Activated CD4-positive, CD25-positive, alpha-beta regulatory T cell (primary cell): ENCODE data around the gene MAP10.

Source experiments
- DNase-seq, 4 experiments: peaks; one replicate each; lab custom pipeline; 2025; lab: John Stamatoyannopoulos, UW

MAP10 gene

GRCh38 chr1:232795497-232796053, 9.6 kb upstream of the MAP10 start:
- no peak for DNase-seq

- no peak for DNase-seq
Measured at GRCh38 chr1:232797856-232798510, 7.2 kb upstream of the MAP10 start.

DNA sequence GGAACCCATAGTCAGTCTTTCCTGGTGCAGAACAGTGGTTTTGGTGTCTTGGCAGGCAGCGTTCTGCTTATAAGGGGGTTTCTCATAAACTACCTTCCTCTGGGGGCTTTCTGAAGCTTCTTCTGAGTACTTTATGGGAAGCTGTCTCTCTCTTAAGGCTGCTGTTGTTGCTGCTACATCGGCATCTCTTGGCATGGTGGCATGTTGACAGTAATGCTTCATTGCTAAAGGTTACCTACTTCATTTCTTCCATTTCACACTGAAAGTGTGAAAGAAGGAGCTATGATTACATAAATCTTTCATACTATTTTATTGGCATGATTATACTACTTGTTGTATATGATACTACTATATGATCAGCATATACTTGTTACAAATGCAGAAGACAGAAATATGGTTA, 6.3 kb upstream of the MAP10 start:
- DNase-seq, result no peak

- DNase-seq, result no peak
Measured at GRCh38 chr1:232806186-232806510, 932 bp downstream of the MAP10 start.

DNA sequence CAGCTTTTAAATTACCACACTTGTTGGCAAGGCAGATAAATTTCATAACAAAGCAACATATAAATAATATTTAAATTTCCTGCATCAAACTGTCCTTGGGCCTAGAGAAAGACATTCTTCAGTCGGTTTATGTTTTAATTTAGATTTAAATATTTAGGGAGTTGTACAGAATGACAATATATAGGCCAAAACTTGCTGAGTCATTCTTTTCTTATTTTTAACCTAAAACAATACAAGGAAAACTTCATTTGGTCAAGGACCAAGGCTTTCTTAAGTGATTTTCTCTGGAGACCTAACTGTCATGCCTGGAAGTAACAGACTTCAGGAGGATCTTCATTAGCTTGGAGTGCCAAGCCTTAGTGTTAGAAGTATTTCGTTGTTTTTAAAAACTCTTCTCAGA, 5.6 kb downstream of the MAP10 start:
- DNase-seq, result no peak

DNA sequence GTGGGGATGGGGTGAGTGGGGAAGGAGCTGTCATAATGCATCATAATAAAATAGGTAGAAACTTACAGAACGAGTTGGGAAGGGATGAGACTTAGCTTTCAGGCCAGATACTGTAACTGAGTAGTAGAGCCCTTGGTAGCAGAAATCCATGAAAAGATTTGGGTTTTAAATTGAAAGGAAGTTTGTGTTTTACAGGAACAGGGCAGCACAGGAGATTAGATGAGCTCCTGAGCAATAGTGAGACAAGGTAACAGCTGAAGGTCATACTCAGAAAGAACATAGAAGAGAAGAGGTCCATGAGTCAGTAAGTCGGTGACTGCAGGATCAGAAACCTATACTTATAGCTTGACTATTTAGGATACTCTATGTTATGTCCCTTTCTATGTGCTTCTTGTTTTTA, 7.3 kb downstream of the MAP10 start:
- DNase-seq, result no peak

DNA sequence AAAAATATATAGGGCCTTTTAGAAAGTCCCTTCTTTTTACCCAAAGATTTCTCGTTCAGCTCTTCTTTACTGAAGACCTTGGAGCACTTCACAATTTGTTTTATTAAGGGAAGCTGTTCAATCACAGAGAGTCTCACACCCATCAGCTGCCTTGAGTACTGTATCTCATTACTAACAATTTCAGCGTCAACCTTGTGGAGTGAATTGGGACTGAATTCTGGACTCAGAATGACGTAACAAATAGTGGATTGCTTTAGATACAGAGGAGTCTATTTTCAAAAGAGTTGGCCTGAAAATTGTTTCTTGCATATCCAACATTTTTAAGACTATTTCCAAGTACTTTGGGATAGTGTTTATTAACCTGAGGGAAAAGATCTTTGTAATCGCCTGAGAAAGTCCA, 7.9 kb downstream of the MAP10 start:
- DNase-seq, result no peak

DNA sequence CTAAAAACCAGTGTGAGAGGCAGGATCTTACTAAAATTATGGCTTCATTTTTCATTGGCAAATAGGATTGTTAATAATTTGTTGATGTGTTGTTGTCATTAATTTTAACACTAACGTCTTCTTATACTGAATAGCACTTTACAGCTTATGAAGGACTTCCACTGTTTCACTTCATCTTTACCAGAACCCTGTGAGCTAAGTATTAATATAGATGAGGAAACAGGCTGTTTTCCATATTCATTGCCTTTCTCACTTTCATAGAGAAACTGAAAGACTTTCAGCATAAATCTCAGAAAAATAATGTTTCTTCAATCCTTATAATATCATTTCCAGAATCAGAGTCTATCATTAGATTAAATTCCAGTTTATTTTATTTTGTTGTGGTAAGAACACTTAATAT, 8.5 kb downstream of the MAP10 start:
- no peak for DNase-seq

DNA sequence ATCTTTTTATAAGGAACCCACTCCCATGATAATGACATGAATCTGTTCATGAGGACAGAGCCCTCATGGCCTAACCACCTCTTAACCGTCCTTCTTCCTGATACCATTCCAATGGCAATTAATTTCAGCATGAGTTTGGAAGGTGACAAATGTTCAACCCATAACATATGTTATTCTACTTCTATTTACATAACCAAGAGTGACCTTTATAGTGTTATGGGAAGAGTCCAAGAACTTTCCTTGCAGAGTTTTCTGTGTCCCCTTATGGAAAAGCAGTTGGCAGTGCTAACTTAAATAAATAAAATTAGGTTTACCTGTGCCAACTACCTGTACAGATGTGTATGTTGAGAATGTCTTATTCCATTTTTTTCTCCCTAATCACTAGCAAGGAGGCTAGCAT, 11.1 kb downstream of the MAP10 start:
- DNase-seq, result no peak

DNA sequence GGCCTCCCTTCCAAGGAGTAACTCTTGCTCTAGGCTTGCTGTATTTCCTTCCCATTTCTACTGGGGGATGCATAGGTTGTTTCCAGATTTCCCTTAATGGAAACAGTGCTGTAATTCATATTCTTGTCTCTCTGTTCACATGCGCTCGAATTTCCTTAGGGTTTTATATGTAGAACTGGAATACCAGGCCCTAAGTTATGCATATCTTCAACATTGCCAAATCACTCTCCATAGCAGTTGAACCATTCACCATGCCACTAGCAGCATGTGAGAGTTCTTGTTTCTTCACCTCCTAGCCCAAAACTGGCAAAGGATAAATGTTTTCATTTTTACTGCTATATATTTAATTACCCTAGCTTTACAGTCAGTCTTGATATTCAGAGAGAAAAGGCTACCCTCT, 12.8 kb downstream of the MAP10 start:
- DNase-seq, result no peak

GRCh38 chr1:232820431-232820830, 15.2 kb downstream of the MAP10 start:
- DNase-seq, result no peak

DNA sequence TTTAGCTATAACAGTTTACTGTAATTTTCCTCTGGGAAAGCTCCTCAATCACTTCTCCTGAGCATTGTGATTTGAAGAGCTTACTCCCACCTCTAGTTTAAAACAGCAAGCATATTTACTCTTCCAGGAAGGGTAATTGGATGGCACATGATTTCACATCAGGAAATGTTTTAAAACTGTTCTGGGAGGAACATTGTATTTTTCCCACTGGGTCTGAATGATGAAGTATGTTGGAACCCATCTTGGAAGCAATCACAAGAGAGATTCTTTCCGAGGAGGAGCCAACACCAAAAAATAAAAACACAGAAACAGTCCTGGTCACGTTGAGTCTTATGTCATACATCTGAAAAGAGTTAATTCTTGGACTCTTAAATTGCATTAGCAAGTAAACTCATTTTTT, 17.3 kb downstream of the MAP10 start:
- DNase-seq, result no peak

- no peak for DNase-seq
Measured at GRCh38 chr1:232826318-232826717, 21.1 kb downstream of the MAP10 start.

GRCh38 chr1:232830661-232831060, 25.4 kb downstream of the MAP10 start:
- no peak for DNase-seq

- no peak for DNase-seq
Measured at GRCh38 chr1:232831895-232832294, 26.7 kb downstream of the MAP10 start.

- DNase-seq, result no peak
Measured at GRCh38 chr1:232834066-232834465, 28.9 kb downstream of the MAP10 start.

DNA sequence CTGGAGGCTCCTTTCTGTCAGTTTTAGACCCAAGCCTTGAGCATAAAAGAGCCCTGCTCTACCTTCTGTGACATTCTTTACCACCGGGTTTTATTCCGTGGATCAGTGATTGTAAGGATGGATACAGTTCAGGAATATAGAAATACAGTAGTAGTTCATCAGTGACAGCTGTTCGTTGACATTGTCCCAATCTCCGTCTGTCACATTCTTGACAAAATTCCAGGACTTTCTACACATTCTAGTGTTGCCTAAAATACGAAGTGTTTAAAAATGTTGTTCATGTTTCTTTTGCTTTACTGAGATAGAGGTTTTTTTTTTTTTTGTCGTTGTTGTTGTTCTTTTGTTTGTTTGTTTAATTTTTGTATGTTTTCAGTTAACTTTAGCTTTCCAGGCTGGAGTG, 29.9 kb downstream of the MAP10 start:
- DNase-seq, result no peak

DNA sequence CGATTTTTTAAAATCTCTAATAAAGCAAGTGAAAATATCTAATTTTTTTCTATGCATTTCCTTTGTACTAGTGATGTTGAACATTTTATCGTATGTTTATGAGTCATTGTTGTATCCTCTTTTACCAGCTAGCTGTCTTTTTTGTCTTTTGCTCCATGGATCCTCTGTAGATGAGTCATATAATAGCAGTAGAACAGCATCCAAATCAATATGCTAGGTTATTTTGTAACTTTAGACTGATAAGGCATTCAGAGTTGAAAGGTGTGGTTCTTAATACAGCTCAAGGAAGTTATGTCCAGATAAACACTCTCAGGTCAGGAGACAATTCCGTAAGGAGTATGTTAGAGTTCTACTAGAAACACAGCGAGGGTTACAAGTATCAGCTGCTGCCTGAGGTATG, 31.9 kb downstream of the MAP10 start:
- no peak for DNase-seq

DNA sequence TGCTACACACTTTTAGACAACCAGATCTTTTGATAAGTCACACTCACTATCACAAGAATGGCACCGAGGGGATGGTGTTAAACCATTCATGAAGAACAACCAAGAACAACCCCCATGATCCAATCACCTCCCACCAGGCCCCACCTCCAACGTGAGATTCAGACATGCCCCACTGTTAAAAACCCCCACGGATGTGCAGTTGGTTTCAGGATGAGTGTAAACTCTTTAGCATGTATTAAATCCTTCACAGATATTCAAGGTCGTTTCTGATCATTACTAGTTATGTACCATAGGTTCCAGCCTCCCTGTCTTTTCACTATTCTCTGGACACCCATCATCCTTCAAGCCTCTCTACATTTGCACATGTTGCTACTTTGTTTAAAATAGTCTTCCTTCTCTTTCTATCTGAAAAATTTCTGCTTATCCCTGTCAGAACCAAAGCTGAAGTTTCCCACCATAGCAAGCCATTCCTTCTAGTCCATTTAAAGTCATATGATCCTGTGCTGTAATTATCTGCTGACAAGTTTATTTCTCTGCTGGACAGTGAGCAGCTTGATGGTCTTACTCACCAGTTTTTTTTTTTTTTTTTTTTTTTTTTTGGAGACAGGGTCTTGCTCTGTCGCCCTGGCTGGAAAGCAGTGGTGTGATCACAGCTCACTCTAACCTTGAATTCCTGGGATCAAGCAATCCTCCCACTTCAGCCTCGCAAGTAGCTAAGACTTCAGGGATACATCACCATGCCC, 36.8 kb downstream of the MAP10 start:
- DNase-seq, result no peak

- no peak for DNase-seq
Measured at GRCh38 chr1:232844791-232845190, 39.6 kb downstream of the MAP10 start.

DNA sequence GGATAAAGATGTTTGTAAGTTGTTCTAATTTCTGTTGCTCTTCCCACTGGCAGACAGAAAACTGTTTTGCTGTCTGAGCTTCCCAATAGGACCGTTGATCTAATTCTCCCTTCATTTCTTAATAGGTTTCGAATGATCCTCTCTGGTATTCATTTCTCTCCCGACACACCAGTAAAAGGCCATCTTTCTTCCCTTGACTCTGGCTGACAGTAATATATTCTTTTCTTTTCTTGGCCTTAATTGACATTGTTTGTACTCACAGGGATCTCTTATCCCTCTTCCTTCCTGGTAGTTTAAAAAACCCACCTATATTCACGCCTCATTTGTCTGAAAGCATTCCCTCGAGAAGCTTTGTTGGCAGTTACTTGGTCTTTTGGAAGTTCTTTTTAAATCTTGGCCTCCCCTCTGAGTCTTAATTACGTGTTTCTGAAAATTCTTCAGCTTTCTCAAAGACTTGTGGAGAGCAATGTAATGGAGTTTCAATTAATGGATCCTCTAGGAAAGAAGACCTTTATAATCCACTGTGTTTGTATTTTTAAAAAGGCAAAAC, 40.3 kb downstream of the MAP10 start:
- no peak for DNase-seq

GRCh38 chr1:232851532-232851931, 46.3 kb downstream of the MAP10 start:
- no peak for DNase-seq

DNA sequence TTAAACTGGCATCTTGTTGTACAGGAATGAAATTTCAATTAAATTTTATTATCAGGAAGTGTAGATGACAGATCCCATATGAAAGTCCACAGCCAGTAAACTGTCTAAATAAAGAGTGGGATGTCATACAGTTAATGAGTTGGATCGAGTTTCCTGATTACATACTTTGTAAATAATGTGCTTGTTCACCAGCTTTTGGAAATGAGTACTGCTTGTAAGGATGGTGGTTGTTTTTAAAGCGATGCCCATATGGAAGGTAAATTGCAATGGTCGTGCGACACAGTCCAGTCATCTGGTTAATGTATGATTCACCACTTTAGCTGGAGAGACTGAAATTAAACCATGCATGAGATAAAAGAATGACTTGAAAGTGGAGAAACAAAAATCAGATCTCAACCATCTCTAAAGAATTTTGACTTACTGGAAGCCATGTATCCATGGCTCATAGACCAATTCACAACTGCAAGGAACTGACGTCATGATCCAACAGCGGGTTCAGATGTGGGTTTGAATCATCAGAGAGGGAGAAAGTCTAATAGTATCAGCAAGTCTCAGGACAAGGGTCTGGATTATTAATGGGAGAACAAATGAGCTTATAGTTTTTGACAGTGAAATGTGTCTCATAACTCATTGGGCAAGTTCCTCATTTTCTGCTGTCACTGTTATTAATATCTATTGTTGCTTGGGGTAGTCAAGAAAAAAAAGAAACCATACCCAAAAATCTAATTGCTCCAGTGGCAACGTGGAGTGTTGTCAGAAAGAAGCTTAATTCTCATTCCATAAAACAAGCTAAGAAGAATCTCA, 49.0 kb downstream of the MAP10 start:
- no peak for DNase-seq
